Left lung (tissue), 10 donors: ENCODE results near the gene ESR1. TPM values are rescaled to one million over a fixed set of nuclear protein-coding genes. Genes with fewer than 3 reads are reported as not detected.

Experiments used
- ATAC-seq: fragments of 200-7000 bp; cut with Tn5 transposase; one replicate; pipeline ENCODE4 v1.9.1; 2020; ENCODE audit warnings: moderate library complexity
- DNase-seq, 4 donors: peaks; one replicate each; pipeline ENCODE4 v3.0.0-alpha.2; 2013 to 2020
- H3K27ac ChIP-seq, 2 donors: fragments of 200-600 bp; sonication (generic) in 1 of 2; one replicate each; pipeline versions ENCODE4 v1.5.0 to v1.8.0; 2020 to 2021
- H3K27me3 ChIP-seq, 2 donors: fragments of 200-600 bp; sonication (generic) in 1 of 2; one replicate each; pipeline versions ENCODE4 v1.5.0 to v1.8.0; 2020 to 2021
- H3K36me3 ChIP-seq, 2 donors: fragments of 200-600 bp; sonication (generic) in 1 of 2; one replicate each; pipeline versions ENCODE4 v1.5.0 to v1.8.0; 2020 to 2021
- H3K4me1 ChIP-seq, 2 donors: fragments of 200-600 bp; one replicate each; pipeline ENCODE4 v1.8.0; 2021
- H3K4me3 ChIP-seq, 2 donors: fragments of 200-600 bp; sonication (generic) in 1 of 2; one replicate each; pipeline versions ENCODE4 v1.5.0 to v1.8.0; 2020 to 2021; ENCODE audit warnings: mild to moderate bottlenecking in 1 of 2
- H3K9me3 ChIP-seq, 2 donors: fragments of 200-600 bp; sonication (generic) in 1 of 2; one replicate each; pipeline versions ENCODE4 v1.5.0 to v1.8.0; 2020 to 2021
- CTCF ChIP-seq, 2 donors: fragments of 200-600 bp; sonication (generic) in 1 of 2; IDR thresholded peaks; one replicate each; pipeline versions ENCODE4 v1.5.0 to v1.8.0; 2021; ENCODE audit warnings: antibody characterized with exemption in 2 of 2
- intact Hi-C, 2 donors: fragments of 100-400 bp; cut with DNase I; formaldehyde crosslinking; loops; one replicate each; pipeline versions ENCODE4 v1.11.2 to v1.14.2; 2022
- polyA plus RNA-seq, 6 donors: library from polyadenylated mRNA; unstranded; fragments of 120-200 nt; gene quantifications; one replicate each; pipeline ENCODE4 v1.2.1, GENCODE V29; 2013; ENCODE audit not compliant: insufficient read length in 6 of 6
- total RNA-seq, 2 donors: library from RNA; stranded (reverse); fragmentation: NEBNext Ultra II Directional; extraction: Animal tissue kit (Norgen Biotek cat#: 25700); gene quantifications; one replicate each; pipeline ENCODE4 v1.2.1, GENCODE V29; 2021
- donor health status: DM: no; HTN: yes; CAD: no.
- donor health status: DM: no; HTN: no; CAD: no.

Gene ESR1
- total and polyA plus RNA-seq, 8 donors: 0.91 to 2.7 (median 1.7) TPM

GRCh38 chr6:152161501-152161900 lies 354.0 kb downstream of the ESR1 start:
- no peak for ATAC-seq
- no peak for TF ChIP-seq CTCF (IDR thresholded peaks at IDR 0.05)
- no peak overlapping the region for H3K4me3 ChIP-seq
- H3K4me1 ChIP-seq: peaks cover 0 to 5% of the 10 kb centered on the region in 2 donors
- no peak for DNase-seq
- no peaks in the 10 kb centered on the region for H3K27me3 ChIP-seq
- intact Hi-C loops: no loop called here
- H3K27ac ChIP-seq: no peak overlapping the region
- H3K36me3 ChIP-seq: peaks cover 0 to 62% of the 10 kb centered on the region in 2 donors
- no peaks in the 10 kb centered on the region for H3K9me3 ChIP-seq

DNA sequence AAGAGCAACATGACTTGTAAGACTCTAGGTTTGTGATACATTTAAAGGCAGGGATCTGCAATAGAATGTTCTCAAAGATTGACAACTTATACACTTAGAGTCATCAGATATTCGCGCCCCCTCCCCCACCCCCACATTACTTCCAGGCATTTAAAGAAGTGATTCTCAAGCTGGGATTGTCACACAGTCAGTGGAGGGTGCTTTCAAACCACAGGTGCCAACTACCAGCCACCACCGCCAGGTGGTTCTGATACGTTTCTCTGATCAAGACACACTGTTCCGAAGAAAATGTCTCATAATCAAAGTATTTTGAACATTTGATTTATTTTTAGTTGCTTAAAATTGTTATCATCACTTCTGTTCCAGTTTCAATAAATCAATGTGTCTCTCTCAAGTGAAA lies 357.5 kb downstream of the ESR1 start:
- H3K27ac ChIP-seq: no peak overlapping the region
- intact Hi-C loops: no loop called here
- H3K4me3 ChIP-seq: no peak overlapping the region
- H3K4me1 ChIP-seq: peaks cover 0 to 5% of the 10 kb centered on the region in 2 donors
- TF ChIP-seq CTCF (IDR thresholded peaks at IDR 0.05): no peak
- peaks cover 0 to 51% of the 10 kb centered on the region in 2 donors for H3K36me3 ChIP-seq
- H3K27me3 ChIP-seq: no peaks in the 10 kb centered on the region
- DNase-seq (no peak), ATAC-seq (no peak)
- no peaks in the 10 kb centered on the region for H3K9me3 ChIP-seq

DNA sequence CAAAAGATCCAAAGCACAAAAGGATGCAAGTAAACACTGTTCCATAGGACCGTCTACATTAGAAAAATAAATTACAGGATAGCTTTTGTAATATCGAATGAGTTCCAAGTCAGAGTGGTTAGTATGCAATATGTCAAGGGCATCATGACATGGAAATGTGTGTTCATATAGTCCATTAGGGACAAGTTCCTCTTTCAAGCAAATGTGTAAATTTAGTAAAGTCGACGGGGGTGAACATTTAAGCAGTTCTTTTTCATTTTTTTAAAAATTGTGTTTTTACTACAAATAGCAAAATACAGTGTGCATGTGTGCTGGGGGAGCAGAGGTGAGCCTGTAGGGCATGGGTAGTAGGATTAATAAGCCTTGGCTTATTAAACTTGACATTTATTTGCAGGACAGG lies 359.0 kb downstream of the ESR1 start:
- H3K27ac ChIP-seq: no peak overlapping the region

DNA sequence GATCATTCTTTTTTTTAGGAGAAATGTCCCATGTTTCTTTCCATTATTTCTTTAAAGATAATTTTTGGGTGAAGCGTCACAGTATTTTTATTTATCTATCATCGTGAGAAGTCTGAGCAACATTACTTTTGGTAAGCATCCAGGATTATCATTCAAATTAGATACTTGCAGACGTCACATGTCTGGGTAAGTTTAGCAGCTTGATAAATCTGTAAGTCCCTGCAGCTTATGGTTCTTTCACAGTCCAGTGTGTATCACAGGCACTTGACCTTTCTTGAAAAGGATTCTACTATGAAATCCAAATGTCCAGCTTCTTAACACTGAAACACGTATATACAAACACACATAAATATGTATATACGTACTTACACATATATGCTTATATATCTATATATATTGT lies 359.4 kb downstream of the ESR1 start:
- ATAC-seq (no peak), DNase-seq (no peak)
- intact Hi-C loops: no loop called here
- H3K4me1 ChIP-seq: no peaks in the 10 kb centered on the region
- H3K27ac ChIP-seq: no peak overlapping the region
- H3K9me3 ChIP-seq: no peaks in the 10 kb centered on the region
- peaks cover 0 to 60% of the 10 kb centered on the region in 2 donors for H3K36me3 ChIP-seq
- no peak overlapping the region for H3K4me3 ChIP-seq
- no peaks in the 10 kb centered on the region for H3K27me3 ChIP-seq
- no peak for TF ChIP-seq CTCF (IDR thresholded peaks at IDR 0.05)

More for the DNA sequence above, 359.0 kb downstream of the ESR1 start:
- Histone ChIP-seq H3K4me1 (peaks cover 0 to 2% of the 10 kb centered on the region in 2 donors), H3K27me3 (no peaks in the 10 kb centered on the region), H3K9me3 (no peaks in the 10 kb centered on the region), H3K36me3 (peaks cover 0 to 58% of the 10 kb centered on the region in 2 donors), H3K4me3 (no peak overlapping the region)
- no peak for TF ChIP-seq CTCF (IDR thresholded peaks at IDR 0.05)
- ATAC-seq: no peak
- DNase-seq: no peak
- intact Hi-C loops: no loop called here

- H3K36me3 ChIP-seq: peaks cover 0 to 50% of the 10 kb centered on the region in 2 donors
- ATAC-seq (no peak), DNase-seq (no peak)
- TF ChIP-seq CTCF (IDR thresholded peaks at IDR 0.05): no peak
- intact Hi-C loops: no loop called here
- no peaks in the 10 kb centered on the region for H3K27me3 ChIP-seq
- H3K27ac ChIP-seq: no peak overlapping the region
- no peaks in the 10 kb centered on the region for H3K9me3 ChIP-seq
- H3K4me1 ChIP-seq: no peaks in the 10 kb centered on the region
- no peak overlapping the region for H3K4me3 ChIP-seq
These were observed 360.4 kb downstream of the ESR1 start for GRCh38 chr6:152167641-152168603.
